ENCODE measurements around the gene GCLC. TPM values are rescaled to one million over a fixed set of nuclear protein-coding genes. Genes with fewer than 3 reads are reported as not detected.
A peak's percentile ranks its signal among the peaks of the same experiment; 100 is the strongest.
"Not testable (repeated sequence)": the region's sequence is repeated elsewhere in the genome, so short reads cannot be mapped to it uniquely, and the experiment has no call there.

The GCLC gene
- polyA plus RNA-seq, 4 donors = 18.7 to 28.3 (median 23.9) TPM

GRCh38 chr6:53495506-53496499 is 49.1 kb downstream of the GCLC start:
- no peak for DNase-seq (ENCODE audit: low read depth in 4 of 4, low spot score in 2 of 4)

- DNase-seq (ENCODE audit: low read depth in 4 of 4, low spot score in 2 of 4) = no peak
Observed at GRCh38 chr6:53494076-53494475, 50.8 kb downstream of the GCLC start.

- DNase-seq (ENCODE audit: low read depth in 4 of 4, low spot score in 2 of 4) = no peak
Observed at GRCh38 chr6:53493635-53494025, 51.3 kb downstream of the GCLC start.

- DNase-seq (ENCODE audit: low read depth in 4 of 4, low spot score in 2 of 4) = peak in 1 of 4 donors; percentile 57
Observed at GRCh38 chr6:53492860-53493634, 51.9 kb downstream of the GCLC start.

GRCh38 chr6:53487080-53487479 is 57.8 kb downstream of the GCLC start:
- no peak for DNase-seq (ENCODE audit: low read depth in 4 of 4, low spot score in 2 of 4)

GRCh38 chr6:53486679-53487078 is 58.2 kb downstream of the GCLC start:
- no peak for DNase-seq (ENCODE audit: low read depth in 4 of 4, low spot score in 2 of 4)

GRCh38 chr6:53484476-53485280 is 60.2 kb downstream of the GCLC start:
- peak in 2 of 4 donors; percentile 31 to 45 for DNase-seq (ENCODE audit: low read depth in 4 of 4, low spot score in 2 of 4)

GRCh38 chr6:53483423-53484353 is 61.2 kb downstream of the GCLC start:
- no peak for DNase-seq (ENCODE audit: low read depth in 4 of 4, low spot score in 2 of 4)

- no peak for DNase-seq (ENCODE audit: low read depth in 4 of 4, low spot score in 2 of 4)
Observed at GRCh38 chr6:53481323-53481722, 63.6 kb downstream of the GCLC start.

- DNase-seq (ENCODE audit: low read depth in 4 of 4, low spot score in 2 of 4) = not testable (repeated sequence)
Observed at GRCh38 chr6:53480774-53481173, 64.1 kb downstream of the GCLC start.

GRCh38 chr6:53479871-53480270 is 65.0 kb downstream of the GCLC start:
- DNase-seq (ENCODE audit: low read depth in 4 of 4, low spot score in 2 of 4) = no peak

- no peak for DNase-seq (ENCODE audit: low read depth in 4 of 4, low spot score in 2 of 4)
Observed at GRCh38 chr6:53476964-53477363, 67.9 kb downstream of the GCLC start.

GRCh38 chr6:53474010-53474409 is 70.9 kb downstream of the GCLC start:
- DNase-seq (ENCODE audit: low read depth in 4 of 4, low spot score in 2 of 4) = no peak

GRCh38 chr6:53469163-53469562 is 75.7 kb downstream of the GCLC start:
- DNase-seq (ENCODE audit: low read depth in 4 of 4, low spot score in 2 of 4) = no peak

GRCh38 chr6:53466257-53466656 is 78.6 kb downstream of the GCLC start:
- DNase-seq (ENCODE audit: low read depth in 4 of 4, low spot score in 2 of 4) = no peak

- DNase-seq (ENCODE audit: low read depth in 4 of 4, low spot score in 2 of 4) = no peak
Observed at GRCh38 chr6:53465732-53466131, 79.2 kb downstream of the GCLC start.

GRCh38 chr6:53464927-53465460 is 79.9 kb downstream of the GCLC start:
- no peak for DNase-seq (ENCODE audit: low read depth in 4 of 4, low spot score in 2 of 4)

- no peak for DNase-seq (ENCODE audit: low read depth in 4 of 4, low spot score in 2 of 4)
Observed at GRCh38 chr6:53464483-53464882, 80.4 kb downstream of the GCLC start.

GRCh38 chr6:53461696-53462095 is 83.2 kb downstream of the GCLC start:
- DNase-seq (ENCODE audit: low read depth in 4 of 4, low spot score in 2 of 4) = no peak

Measured in left renal cortex interstitium (tissue), 4 donors.